SJSA1 (cell line): Measurements from ENCODE around the gene SGCG. TPM values are rescaled to one million over a fixed set of nuclear protein-coding genes. Genes with fewer than 3 reads are reported as not detected.
"Not testable (repeated sequence)": the region's sequence is repeated elsewhere in the genome, so short reads cannot be mapped to it uniquely, and the experiment has no call there.

Source experiments
- DNase-seq, 2 experiments: peaks; one replicate each; pipeline ENCODE4 v3.0.0-alpha.2; 2015 to 2020; ENCODE audit warnings: low spot score in 2 of 2, low read depth in 1 of 2
- H3K27ac ChIP-seq: fragments of 250-450 bp; sonication (Bioruptor Pico); 2 replicates; pipeline ENCODE4 v1.5.1; 2020; ENCODE audit warnings: mild to moderate bottlenecking, moderate library complexity
- H3K27me3 ChIP-seq: fragments of 250-450 bp; sonication (Bioruptor Pico); replicated peaks from 2 replicates; pipeline ENCODE4 v1.5.1; 2020; ENCODE audit warnings: mild to moderate bottlenecking, moderate library complexity
- H3K36me3 ChIP-seq: fragments of 250-450 bp; sonication (Bioruptor Pico); 2 replicates; pipeline ENCODE4 v1.5.1; 2020; ENCODE audit warnings: mild to moderate bottlenecking
- H3K4me1 ChIP-seq: fragments of 250-450 bp; sonication (Bioruptor Pico); replicated peaks from 2 replicates; pipeline ENCODE4 v1.6.1; 2021; ENCODE audit warnings: mild to moderate bottlenecking
- H3K4me3 ChIP-seq: fragments of 250-450 bp; sonication (Bioruptor Pico); 2 replicates; pipeline ENCODE4 v1.5.1; 2020; ENCODE audit warnings: mild to moderate bottlenecking
- H3K9me3 ChIP-seq: fragments of 250-450 bp; sonication (Bioruptor Pico); replicated peaks from 2 replicates; pipeline ENCODE4 v1.5.1; 2020; ENCODE audit warnings: mild to moderate bottlenecking
- total RNA-seq: library from RNA; depleted of rRNA; stranded (reverse); fragments of >200 nt; shearing (Covaris generic); gene quantifications from 2 replicates; pipeline ENCODE4 v1.2.3, GENCODE V29; 2014; rRNA removed

The SGCG gene, protein sequence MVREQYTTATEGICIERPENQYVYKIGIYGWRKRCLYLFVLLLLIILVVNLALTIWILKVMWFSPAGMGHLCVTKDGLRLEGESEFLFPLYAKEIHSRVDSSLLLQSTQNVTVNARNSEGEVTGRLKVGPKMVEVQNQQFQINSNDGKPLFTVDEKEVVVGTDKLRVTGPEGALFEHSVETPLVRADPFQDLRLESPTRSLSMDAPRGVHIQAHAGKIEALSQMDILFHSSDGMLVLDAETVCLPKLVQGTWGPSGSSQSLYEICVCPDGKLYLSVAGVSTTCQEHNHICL
- not detected in 2 replicates for total RNA-seq

DNA sequence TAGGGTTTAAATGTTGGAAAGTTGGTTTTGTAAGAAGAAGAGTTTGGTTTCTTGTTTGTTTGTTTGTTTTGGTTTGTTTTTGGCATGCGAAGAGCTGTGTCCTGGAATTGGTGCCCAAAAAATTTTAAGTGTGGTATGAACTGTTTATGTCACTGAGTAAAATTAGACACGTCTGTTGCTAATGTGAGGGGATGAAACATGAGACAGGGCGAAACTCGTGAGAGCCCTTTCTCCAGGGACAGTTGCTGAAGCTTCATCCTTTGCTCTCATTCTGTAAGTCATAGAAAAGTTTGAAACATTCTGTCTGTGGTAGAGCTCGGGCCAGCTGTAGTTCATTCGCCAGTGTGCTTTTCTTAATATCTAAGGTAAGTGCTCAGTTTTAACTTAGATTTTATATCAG is at the start of gene SGCG:
Gene SGCG, plus strand, starts transcription at position 269 of the 400 bp plus-strand sequence. CDS start 22,716 bp downstream, outside the sequence.
- DNase-seq, result no peak
- H3K4me3 ChIP-seq, result no peak within 1 kb of the TSS
- no peaks in the 10 kb centered on the region for H3K4me1 ChIP-seq
- no peak within 1 kb of the TSS for H3K27ac ChIP-seq
- no peaks in the 10 kb centered on the region for H3K36me3 ChIP-seq
- no peaks in the 10 kb centered on the region for H3K9me3 ChIP-seq
- H3K27me3 ChIP-seq, result no peaks in the 10 kb centered on the region

DNA sequence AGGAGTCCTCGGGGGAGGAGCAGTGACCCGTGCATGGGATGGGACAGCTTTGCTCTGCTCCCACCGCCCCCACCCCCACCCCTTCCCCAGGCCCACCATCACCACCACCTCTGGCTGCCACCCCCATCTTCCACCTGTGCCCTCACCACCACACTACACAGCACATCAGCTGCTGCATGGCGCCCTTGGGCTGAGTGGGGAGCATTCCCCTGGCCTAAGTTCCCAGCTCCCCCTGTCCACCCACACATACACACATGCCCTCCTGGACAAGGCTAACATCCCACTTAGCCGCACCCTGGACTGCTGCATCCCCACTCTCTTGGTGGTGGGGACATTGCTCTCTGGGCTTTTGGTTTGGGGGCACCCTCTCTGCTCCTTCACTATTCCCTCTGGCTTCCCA is 46.2 kb upstream of the SGCG start:
- no peak for DNase-seq
- Histone ChIP-seq H3K9me3 (no peaks in the 10 kb centered on the region), H3K4me3 (no peak overlapping the region), H3K27me3 (no peaks in the 10 kb centered on the region), H3K36me3 (no peaks in the 10 kb centered on the region), H3K4me1 (no peaks in the 10 kb centered on the region), H3K27ac (no peak overlapping the region)

DNA sequence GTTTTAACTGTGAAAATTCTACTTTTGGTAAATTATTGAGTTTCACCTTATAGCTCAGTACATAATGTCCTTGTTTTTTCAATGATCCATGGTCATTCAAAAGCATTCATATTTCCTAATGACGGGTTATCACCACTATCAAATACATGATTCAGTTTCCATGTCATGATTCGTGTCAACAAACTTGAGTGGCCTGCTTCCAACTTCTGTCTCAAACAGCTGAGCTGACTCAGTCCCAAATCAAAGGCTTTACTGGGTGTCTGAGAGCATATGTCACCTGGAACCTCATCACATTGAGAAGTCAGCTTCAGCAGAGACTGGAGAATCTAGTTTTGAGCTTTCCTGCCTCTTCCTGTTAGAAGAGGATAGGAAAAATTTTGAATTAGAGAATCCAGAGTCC is 40.3 kb upstream of the SGCG start:
- H3K36me3 ChIP-seq, result no peaks in the 10 kb centered on the region
- H3K27ac ChIP-seq, result no peak overlapping the region
- H3K4me3 ChIP-seq, result no peak overlapping the region
- no peak for DNase-seq
- H3K4me1 ChIP-seq, result no peaks in the 10 kb centered on the region
- no peaks in the 10 kb centered on the region for H3K9me3 ChIP-seq
- no peaks in the 10 kb centered on the region for H3K27me3 ChIP-seq

DNA sequence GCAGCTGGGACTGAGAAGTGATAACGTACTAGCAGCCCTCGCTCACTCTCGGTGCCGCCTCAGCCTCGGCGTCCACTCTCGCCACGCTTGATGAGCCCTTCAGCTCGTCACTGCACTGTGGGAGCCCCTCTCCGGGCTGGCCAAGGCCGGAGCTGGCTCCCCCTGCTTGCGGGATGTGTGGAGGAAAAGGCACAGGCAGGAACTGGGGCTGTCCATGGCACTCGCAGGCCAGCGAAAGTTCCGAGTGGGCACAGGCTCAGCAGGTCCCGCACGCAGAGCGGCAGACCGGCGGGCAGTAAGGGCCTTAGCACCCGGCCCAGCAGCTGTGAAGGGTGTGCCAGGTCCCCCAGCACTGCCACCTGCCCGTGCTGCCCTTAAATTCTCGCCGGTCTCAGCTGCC is 38.8 kb upstream of the SGCG start:
- Histone ChIP-seq H3K9me3 (no peaks in the 10 kb centered on the region), H3K4me1 (no peaks in the 10 kb centered on the region), H3K36me3 (no peaks in the 10 kb centered on the region), H3K27me3 (no peaks in the 10 kb centered on the region), H3K27ac (no peak overlapping the region), H3K4me3 (no peak overlapping the region)
- no peak for DNase-seq

DNA sequence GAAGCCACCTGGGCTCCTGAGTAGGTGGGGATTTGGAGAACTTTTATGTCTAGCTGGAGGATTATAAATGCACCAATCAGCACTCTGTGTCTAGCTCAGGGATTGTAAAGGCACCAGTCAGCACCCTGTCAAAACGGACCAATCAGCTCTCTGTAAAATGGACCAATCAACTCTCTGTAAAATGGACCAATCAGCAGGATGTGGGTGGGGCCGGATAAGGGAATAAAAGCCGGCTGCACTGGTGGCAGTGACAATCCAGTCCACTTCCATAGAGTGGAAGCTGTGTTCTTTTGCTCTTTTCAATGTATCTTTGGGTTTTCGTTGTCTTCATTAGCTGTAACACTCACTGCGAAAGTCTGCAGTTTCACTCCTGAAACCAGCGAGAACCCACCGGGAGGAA is 38.2 kb upstream of the SGCG start:
- H3K36me3 ChIP-seq, H3K4me3 ChIP-seq, H3K4me1 ChIP-seq, H3K27me3 ChIP-seq, H3K9me3 ChIP-seq, DNase-seq, H3K27ac ChIP-seq: not testable (repeated sequence)

DNA sequence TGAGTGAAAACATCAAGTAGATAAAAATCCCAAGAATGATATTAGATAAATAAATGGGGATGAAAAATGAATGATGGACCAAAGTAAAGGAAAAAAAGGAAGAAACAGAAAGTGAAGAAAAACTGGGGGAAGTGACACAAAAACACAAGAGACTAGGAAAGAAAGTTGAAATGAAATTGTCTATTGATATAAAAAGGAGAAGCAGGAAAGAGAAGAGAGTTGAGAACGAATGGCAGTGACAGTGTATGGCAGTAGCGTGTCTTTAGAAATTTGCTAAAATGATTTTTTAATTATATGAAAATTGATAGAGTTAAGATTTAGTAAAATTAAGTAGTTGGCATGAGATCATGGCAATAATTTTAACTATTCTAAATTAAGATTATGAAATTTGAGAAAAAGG is 36.3 kb upstream of the SGCG start:
- H3K36me3 ChIP-seq, result no peaks in the 10 kb centered on the region
- no peak overlapping the region for H3K4me3 ChIP-seq
- H3K27ac ChIP-seq, result no peak overlapping the region
- H3K4me1 ChIP-seq, result no peaks in the 10 kb centered on the region
- no peaks in the 10 kb centered on the region for H3K27me3 ChIP-seq
- no peaks in the 10 kb centered on the region for H3K9me3 ChIP-seq
- DNase-seq, result no peak

DNA sequence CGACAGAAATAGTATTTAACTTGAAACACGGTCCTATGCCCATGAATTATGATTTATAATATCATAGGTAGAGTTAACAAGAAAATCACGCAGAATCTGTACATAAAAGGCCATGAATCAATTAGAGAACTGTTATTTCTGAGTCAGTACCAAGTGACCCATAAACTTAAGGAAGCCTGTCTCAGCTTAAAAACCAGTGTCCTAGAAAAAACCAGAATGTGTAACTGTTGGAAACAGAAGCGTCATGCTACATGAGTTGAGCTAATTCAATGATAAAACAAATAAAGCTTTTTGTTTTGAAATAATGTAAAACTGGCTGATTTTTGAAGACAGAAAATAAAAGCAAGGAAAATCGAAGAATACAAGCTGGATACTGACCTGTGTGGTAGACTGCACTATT is 34.8 kb upstream of the SGCG start:
- H3K4me3 ChIP-seq, result no peak overlapping the region

DNA sequence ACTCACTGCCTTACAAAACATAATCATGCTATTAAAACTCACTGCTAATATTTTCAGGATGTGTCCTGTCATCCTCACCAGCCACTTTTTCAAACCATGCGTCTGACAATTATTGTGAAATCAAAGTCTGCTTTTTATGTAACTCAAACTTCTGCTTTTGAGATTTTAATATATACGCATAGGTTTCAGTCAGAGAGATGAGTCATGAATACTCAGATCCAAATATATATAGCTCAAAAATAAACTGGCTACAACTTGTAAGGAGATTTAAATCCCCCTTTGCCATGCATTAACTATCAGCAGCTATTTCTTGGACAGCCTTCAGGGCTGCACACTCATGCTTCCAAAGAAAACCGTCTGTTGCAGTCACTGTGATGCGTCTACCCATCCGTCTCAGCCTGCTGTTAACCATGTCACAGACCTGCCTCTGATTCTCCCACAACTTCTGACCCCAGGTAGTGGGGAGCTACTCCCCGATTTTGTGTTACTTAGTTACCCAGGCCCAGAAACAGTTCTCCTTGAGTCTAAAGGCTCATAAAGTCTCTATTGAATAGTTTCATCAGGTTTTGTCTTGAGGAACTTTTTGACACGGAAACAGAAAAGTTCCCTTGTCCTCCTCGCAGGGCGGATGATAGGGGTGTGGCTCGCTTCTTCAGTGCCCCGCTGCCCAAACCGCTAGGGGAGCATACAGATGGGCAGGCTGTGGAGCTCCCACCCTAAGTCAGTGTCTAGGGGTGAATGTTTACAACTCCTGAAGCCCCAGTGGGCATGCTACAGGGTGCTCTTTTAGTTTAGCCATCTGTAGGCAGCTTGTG is 33.8 kb upstream of the SGCG start:
- Histone ChIP-seq H3K9me3 (no peaks in the 10 kb centered on the region), H3K27me3 (no peaks in the 10 kb centered on the region), H3K36me3 (no peaks in the 10 kb centered on the region), H3K4me1 (no peaks in the 10 kb centered on the region), H3K4me3 (no peak overlapping the region), H3K27ac (no peak overlapping the region)
- no peak for DNase-seq

More for the DNA sequence above, 34.8 kb upstream of the SGCG start:
- Histone ChIP-seq H3K9me3 (no peaks in the 10 kb centered on the region), H3K36me3 (no peaks in the 10 kb centered on the region), H3K4me1 (no peaks in the 10 kb centered on the region), H3K27ac (no peak overlapping the region), H3K27me3 (no peaks in the 10 kb centered on the region)
- DNase-seq, result no peak

DNA sequence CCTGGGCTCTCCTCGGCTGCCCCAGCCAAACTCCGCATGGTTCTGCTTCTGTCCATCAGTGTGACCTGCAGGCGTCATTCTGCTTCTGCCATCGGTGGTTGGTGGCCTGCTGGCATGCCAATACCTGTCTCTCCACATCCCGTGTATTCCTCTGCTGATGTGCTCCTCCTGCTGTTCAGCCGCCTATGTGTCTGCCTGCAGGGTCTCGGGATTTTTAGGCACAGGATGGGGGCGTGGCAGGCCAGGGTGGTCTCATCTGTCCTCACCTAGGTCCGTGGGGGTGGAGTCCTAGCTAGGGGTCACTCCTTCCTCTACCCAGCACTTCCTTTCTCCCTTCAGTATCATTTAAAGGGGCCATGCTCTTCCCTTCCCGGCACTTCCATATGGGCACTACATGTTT is 33.0 kb upstream of the SGCG start:
- Histone ChIP-seq H3K27ac (no peak overlapping the region), H3K36me3 (no peaks in the 10 kb centered on the region), H3K4me3 (no peak overlapping the region), H3K4me1 (no peaks in the 10 kb centered on the region), H3K9me3 (no peaks in the 10 kb centered on the region), H3K27me3 (no peaks in the 10 kb centered on the region)
- no peak for DNase-seq

DNA sequence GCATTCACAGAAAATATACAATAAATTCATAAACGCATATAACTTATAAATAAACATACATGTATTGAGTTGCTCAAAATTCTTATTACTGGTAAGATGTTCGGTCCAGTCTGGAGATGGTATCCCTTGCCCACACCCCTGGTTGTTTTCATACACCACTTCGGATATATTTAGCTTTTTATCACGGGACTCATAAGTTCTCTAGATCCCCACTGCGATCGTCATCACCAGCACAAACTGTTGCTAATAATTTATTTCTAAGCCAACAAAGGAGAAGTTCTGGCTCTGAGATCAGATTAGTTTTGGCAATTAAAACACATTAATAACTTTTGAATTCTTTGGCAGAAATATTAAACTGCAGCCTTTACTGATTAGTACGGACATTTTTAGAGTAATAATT is 23.0 kb upstream of the SGCG start:
- Histone ChIP-seq H3K27me3 (no peaks in the 10 kb centered on the region), H3K36me3 (no peaks in the 10 kb centered on the region), H3K27ac (no peak overlapping the region), H3K9me3 (no peaks in the 10 kb centered on the region), H3K4me3 (no peak overlapping the region), H3K4me1 (no peaks in the 10 kb centered on the region)
- no peak for DNase-seq

DNA sequence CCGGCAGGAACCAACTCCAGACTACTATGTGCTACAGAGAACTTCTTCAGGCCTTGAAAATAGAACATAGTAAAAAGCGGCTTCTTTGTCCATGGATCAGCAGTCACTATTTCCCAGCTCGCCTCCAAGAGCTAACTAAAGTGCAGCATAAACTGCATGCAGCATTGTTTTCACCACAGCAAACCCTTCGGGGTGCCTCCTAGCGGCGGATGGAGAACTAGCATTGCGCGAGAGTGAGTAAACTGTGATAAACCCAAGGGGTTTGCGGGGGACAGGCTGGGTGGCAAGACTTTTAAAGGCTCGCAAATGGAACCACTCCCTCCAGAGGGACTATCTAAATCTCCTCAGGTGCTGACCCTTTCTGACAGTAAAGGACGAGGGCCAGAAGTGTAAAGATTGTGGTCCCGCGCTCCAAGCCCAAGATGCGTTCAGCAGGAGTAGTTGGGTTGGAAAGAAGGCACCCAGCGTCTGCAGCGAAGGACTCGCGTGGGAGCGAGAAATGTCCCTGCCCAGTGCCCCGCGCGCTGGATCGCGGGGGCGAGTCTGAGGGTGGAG is 21.5 kb upstream of the SGCG start:
- Histone ChIP-seq H3K27me3 (no peaks in the 10 kb centered on the region), H3K9me3 (no peaks in the 10 kb centered on the region), H3K4me3 (no peak overlapping the region), H3K36me3 (no peaks in the 10 kb centered on the region), H3K27ac (no peak overlapping the region), H3K4me1 (no peaks in the 10 kb centered on the region)
- no peak for DNase-seq

DNA sequence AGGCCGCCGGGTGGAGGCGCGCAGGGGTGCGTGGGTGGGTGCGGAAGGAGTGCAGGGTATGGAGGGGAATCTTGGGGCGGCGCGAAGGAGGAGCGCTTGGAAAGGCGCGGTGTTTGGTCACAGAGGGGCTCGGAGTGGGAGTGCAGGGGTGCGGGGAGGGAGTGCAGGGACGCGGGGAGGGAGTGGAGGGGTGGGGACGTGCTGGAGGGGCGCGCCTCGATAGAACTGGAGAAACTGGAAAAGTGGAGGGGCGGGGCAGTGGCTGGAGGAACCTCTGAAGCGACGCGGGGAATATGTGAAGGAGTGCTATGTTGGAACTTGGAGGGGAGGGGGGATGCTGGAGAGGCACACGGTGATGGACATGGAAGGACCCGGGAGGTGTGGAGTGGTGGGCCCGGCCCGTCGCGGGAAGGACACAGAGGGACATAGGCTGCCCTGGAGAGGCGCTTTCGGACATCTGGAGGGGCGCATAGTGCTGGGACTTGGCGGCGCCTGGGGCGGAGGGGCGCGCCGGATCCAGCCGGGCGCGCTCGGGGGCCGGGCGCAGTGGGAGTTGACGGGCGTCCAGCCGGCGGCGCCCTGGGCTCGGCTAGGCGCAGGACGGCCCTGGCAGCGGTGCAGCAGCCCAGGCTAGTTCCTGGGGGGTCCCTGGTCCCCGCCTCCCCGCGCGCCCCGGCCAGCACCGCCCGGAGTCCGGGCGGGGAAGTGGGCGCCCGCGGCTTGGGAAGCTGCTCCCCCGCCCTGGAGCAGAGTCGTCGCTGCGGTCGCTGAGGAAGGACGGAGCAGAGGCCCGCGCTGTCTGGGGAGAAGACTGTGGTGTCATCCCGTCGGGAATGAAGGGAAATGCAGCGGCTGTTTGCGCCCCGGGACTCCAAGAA is 20.8 kb upstream of the SGCG start:
- no peak for DNase-seq
- Histone ChIP-seq H3K9me3 (no peaks in the 10 kb centered on the region), H3K36me3 (no peaks in the 10 kb centered on the region), H3K27me3 (no peaks in the 10 kb centered on the region), H3K4me1 (no peaks in the 10 kb centered on the region), H3K4me3 (no peak overlapping the region), H3K27ac (no peak overlapping the region)

DNA sequence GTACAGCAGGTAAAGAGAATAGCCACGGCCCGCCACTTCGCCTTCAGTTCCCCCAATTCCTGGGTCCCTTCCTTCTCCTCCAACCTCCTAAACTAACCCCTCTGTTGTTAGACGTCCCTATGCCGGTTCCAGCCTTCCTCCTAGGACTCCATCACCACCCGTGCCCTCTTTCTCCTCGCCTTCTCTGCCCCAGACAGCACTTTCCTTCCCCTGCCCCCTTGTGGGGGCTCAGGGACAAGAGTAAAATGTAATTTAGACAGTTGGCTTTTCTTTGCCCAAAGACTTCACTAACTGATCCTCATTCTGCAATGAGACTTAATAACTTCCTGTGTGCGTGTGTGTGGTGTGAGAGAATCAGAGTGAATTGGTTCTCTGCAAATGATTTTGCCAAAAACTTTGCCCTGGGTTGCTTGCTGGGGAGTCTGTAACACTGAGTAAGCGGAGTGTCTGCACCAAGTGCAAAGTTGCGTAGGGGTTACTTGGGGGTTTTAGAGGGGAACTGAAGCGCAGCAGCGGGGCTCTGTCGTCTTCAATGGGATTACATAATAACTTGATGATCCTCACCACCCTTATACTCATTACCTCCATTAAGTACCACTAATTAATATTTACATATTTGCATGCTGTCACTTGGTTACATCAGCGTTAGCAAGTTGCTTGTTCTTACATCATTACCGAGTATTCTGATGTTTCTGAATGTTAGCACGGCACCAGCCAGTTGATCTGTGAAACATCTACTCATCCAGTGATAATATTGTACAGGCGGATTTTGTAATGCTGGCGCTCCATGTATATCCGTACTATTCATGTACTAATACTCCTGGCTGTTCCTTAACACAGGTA is 19.9 kb upstream of the SGCG start:
- Histone ChIP-seq H3K27ac (no peak overlapping the region), H3K36me3 (no peaks in the 10 kb centered on the region), H3K9me3 (no peaks in the 10 kb centered on the region), H3K27me3 (no peaks in the 10 kb centered on the region), H3K4me1 (no peaks in the 10 kb centered on the region), H3K4me3 (no peak overlapping the region)
- no peak for DNase-seq
